Activated CD8-positive, alpha-beta memory T cell treated with anti-CD3 and anti-CD28 coated beads for 1 hour (primary cell): ENCODE measurements around the gene ZNF845.
"Not testable (repeated sequence)": the region's sequence is repeated elsewhere in the genome, so short reads cannot be mapped to it uniquely, and the experiment has no call there.

ENCODE experiments used
- DNase-seq, 2 donors: peaks; one replicate each; pipeline ENCODE4 v3.0.0-alpha.2; 2020; ENCODE audit warnings: low read depth in 1 of 2; ENCODE audit errors: extremely low read depth in 1 of 2

Gene ZNF845

DNA sequence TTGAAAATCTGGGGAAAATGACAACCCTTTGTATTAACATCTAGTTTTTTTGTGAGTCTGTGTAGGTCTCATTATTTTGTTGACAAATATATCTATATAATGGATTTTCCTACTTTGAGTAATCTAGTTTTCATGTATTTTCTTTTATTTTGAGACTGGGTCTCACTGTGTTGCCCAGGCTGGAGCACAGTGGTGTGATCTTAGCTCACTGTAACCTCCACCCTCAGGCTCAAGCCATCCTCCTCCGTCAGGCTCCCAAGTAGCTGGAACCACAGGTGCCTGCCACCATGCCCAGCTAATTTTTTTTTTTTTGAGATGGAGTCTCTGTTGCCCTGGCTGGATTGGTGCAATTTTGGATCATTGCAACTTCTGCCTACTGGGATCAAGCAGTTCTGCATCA, 41.2 kb downstream of the ZNF845 start:
- no peak for DNase-seq

DNA sequence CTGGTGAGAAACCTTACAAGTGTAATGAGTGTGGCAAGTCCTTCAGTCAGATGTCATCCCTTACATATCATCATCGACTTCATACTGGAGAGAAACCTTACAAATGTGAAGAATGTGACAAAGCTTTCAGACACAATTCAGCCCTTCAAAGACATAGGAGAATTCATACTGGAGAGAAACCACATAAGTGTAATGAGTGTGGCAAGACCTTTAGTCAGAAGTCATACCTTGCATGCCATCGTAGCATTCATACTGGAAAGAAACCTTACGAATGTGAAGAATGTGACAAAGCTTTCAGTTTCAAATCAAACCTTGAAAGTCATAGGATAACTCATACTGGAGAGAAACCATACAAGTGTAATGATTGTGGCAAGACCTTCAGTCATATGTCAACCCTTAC, 47.8 kb downstream of the ZNF845 start:
- DNase-seq, result no peak

DNA sequence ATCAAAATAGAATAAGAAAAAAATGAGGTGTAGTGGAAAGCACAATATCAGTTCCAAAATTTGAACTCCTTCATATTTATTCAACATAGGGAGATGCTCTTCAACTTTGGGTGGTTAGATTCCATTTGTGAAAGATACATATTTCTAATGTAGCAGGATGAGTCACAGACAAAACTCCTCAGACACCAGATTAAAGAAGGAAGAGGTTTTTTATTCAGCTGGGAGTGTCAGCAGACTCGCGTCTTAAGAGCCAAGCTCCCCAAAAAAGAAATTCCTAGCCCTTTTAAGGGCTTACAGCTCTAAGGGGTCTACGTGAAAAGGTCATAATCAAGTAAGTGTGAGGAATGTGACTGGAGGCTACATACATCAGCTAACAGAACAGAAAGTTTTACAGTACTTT, 54.6 kb downstream of the ZNF845 start:
- DNase-seq, result no peak

DNA sequence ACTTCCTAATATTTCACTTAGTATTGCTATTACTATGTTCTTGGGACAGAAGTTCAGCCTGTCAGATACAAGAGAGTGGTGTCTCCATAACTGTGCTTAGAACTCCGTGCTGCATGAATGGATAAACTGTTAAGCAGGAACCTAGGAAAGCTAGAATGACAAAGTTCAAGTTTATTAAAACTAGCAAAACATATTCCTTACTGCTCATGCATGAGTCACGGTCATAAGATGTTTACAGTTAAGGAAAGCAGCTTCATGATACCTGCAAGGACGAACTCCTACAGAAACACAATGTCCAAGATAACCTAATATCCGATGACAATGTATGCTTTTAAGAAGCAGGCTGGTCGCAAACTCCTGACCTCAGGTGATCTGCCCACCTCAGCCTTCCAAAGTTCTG, 55.4 kb downstream of the ZNF845 start:
- no peak for DNase-seq

DNA sequence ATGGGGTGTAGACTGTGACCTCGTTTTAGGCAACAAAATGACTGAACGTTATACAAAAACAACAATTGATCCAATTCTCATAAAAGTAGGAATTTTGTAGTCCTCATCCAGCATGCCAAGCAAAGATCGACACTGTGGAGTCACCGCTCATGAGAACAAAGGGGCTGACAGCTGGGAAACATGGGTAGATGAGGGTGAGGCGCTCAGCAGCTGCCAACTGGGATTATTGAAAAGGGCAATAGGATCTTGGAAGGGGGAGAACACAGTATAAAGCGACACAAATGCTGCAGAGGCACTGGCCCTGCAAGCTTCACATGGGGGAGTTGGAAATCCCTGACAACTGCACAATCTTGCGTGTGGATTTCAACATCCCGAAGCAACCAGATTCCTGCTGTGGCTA, 56.0 kb downstream of the ZNF845 start:
- no peak for DNase-seq

DNA sequence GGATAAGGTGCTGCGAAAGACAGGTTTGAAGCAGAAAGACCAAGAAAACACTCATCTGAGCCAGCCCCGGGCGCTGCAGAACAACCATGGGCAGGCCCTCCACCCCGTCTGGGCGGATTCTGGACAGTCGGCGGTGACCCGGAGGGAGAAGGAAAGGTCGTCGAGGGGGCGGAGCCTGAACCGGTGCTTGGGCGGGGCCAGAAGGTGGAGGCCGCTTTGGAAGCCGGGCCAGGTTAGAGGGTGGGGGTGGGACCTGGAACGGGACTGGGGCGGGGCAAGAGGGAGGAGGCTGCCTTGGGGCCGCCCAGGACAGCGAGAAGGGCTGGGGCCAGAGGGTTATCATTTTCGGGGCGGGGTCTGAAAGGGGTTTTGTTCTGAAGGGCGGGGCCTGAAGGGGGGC, 56.4 kb downstream of the ZNF845 start:
- no peak for DNase-seq

DNA sequence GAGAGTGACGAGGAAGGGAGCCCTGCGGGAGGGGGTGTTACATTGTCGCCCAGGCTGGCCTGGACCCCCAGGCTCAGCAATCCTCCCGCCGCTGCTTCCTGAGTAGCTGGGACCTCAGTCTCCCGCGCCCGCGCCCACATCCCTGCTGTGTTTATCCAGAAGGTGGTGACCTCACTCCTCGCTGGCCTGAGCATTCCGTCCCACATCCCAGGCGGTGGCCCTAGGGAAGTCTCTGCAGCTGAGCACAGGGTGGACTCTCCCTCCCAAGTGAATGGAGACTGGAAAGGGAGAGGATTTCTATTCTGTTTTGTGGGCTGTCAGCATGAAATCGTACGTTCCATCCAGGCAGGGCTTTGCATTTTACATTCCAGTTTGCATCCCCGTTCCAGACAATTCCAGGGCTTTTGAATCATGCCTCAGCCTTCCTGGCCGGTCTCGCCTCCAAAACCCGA, 61.0 kb downstream of the ZNF845 start:
- no peak for DNase-seq

DNA sequence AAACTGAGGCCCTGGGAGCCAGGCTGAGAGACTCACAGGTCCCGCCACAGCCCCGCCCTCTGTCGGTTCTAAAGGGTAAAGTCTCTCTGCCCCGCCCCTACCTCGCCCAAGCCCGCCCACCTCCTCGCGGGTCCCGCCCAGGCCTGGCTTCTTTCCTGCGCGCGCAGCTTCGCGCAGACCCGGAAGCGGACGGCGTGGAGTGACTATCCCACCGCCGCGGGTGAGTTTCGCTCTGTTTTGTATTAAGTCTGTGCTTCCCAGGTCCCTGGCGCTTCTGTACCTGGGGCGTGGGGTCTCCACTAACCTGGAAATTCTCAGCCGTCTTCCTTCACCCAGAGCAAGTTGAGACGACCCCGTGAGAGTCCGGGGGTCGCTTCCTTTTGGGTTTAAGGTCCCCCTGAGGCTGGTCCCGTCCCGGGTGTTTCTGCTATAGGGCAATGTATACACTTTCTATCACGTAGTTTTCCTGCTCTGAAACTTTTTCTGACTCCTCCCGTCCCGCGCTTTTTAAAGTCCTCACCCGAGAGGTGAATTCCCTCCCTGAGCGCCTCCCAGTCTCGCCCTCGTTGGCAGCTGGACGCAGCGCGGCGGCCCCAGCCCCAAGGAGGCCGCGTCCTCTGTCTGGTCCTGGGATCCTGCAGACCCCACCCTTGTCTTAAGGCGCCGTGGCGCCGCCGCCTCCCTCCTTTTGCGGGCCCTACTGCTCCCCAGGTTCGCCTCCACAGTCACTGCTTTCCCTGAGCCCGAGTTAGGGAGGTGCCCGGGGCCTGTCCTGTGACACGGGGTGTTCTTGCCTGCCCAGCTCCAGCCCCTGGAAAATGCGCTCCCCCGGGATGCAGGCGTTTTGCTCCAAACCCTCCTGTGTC, 61.7 kb downstream of the ZNF845 start, which contains the start of gene ZNF765:
Gene ZNF765 (plus strand): TSS at position 176 of the 866 bp plus-strand sequence. CDS start 2,867 bp downstream, outside the sequence.
- peak; percentile 88 to 97 for DNase-seq

DNA sequence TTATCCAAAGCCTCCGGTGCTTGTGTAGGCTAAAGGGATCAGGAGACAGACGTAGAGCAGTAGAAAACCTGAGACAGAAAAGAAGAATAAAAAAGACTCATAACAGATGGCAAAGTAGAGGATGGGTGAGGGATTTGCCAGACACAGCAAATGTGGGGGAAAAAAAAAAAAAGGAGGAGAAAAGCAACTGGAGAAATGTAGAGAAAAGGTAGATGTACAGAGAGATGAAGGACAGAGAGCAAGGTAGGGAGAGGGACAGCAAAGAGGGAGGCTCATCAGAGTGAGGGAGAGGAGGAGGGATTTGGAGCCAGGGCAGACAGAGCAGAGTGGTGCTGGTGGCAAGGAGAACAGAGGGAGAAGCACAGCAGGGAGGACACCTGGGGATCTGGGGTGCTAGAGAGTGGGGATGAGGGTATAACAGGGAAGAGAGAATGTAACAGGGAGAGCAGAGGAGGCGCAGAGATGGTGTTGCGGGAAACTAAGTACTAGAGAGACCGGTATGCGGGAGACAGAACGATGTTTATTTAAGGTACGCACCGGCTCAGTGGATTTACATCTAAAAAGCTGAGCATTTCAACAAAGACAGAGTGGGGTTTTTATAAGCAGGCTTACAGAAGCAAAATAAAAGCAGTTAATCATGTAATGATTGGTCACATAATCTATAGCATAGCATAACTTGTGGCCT, 62.4 kb downstream of the ZNF845 start:
- DNase-seq, result not testable (repeated sequence)

DNA sequence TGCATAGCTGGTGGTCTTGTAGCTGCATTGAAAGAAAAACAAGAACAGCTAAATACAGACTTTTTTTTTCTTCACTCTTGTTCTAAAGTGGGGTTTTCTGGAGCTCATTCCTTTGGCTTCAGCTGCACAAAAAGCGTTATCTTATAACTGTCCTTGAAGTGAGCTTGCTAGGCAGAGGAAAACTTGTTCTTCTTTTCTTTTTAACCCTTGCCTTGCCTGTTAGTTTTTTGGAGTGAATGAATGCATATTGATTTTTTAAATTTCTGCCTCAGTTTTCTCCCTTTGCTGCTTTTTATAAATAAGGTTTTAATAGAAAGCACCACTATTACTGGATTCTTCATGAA, 62.9 kb downstream of the ZNF845 start:
- DNase-seq, result no peak

DNA sequence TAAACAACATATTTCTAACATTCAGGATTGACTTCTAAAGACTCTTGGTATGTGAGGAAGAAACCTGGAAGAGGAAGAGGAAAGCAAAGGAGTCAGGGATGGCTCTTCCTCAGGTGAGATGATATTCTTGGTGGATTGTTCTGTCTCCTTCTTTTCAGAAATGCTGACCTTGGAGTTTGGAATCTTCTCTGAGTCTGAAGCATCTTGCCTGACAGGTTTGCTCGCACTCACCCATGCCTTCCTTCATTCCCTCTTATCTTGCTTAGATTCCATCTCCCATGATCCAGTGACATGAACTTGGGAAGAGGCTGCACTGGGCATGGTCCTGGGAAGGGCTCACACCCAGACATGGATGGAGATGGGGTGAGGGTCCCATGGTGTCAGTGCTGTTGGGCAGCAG, 64.4 kb downstream of the ZNF845 start:
- not testable (repeated sequence) for DNase-seq
